IMR-90 (cell line): ENCODE data around the gene ZNF862. TPM values are rescaled to one million over a fixed set of nuclear protein-coding genes. Genes with fewer than 3 reads are reported as not detected.

ENCODE experiments used
- ATAC-seq: fragments of 200-7000 bp; cut with Tn5 transposase; 2 replicates; pipeline ENCODE4 v1.9.1; 2020; ENCODE audit warnings: low read depth, mild to moderate bottlenecking, moderate library complexity
- BruUV-seq: library from RNA; stranded (reverse); fragments of 400-500 nt; replicated peaks from 2 replicates; lab custom pipeline; 2021; lab: Mats Ljungman, UMichigan
- CTCF ChIA-PET: fragments of 300-600 bp; formaldehyde crosslinking; extraction: SDS; loops from one replicate; lab custom pipeline; 2021; ENCODE audit warnings: antibody characterized with exemption; lab: Yijun Ruan, JAX
- POLR2A ChIA-PET: fragments of 300-600 bp; sonication (Branson Sonifier 250); formaldehyde crosslinking; loops from one replicate; lab custom pipeline; 2022; ENCODE audit warnings: antibody characterized with exemption; ENCODE audit not compliant: unreplicated experiment; lab: Charles Lee
- DNase-seq: peaks from one replicate; pipeline ENCODE4 v3.0.0; 2013
- H2AFZ ChIP-seq: replicated peaks from 2 replicates; pipeline ENCODE3; 2013; ENCODE audit warnings: low read length, mild to moderate bottlenecking; ENCODE audit not compliant: poor library complexity
- H2AK5ac ChIP-seq: 2 replicates; pipeline ENCODE4 v1.6.1; 2013; ENCODE audit warnings: low read depth, low read length, inconsistent platforms
- H2AK9ac ChIP-seq: replicated peaks from 2 replicates; pipeline ENCODE3; 2013; ENCODE audit warnings: mild to moderate bottlenecking, low read depth, low read length, moderate library complexity; ENCODE audit not compliant: poor library complexity
- H2BK120ac ChIP-seq: 2 replicates; pipeline ENCODE4 v1.6.1; 2013; ENCODE audit warnings: low read depth, low read length, inconsistent platforms
- H2BK15ac ChIP-seq: 3 replicates; pipeline ENCODE4 v1.6.1; 2013; ENCODE audit warnings: low read depth, low read length, inconsistent platforms
- H2BK20ac ChIP-seq: 2 replicates; pipeline ENCODE4 v1.6.1; 2013; ENCODE audit warnings: low read depth, mild to moderate bottlenecking, inconsistent platforms, low read length, moderate library complexity
- H2BK5ac ChIP-seq: 2 replicates; pipeline ENCODE4 v1.6.1; 2013; ENCODE audit warnings: mild to moderate bottlenecking, low read depth, low read length, inconsistent platforms; ENCODE audit not compliant: poor library complexity, severe bottlenecking
- H3K14ac ChIP-seq: replicated peaks from 2 replicates; pipeline ENCODE4 v1.6.1; 2013; ENCODE audit warnings: low read depth, low read length, inconsistent platforms
- H3K18ac ChIP-seq: 2 replicates; pipeline ENCODE4 v1.6.1; 2013; ENCODE audit warnings: low read depth, low read length, control low read depth
- H3K23ac ChIP-seq: 2 replicates; pipeline ENCODE4 v1.6.1; 2013; ENCODE audit warnings: low read depth, low read length, inconsistent platforms
- H3K27ac ChIP-seq: 2 replicates; pipeline ENCODE4 v1.5.1; 2013; ENCODE audit warnings: mild to moderate bottlenecking, control low read depth, low read length; ENCODE audit not compliant: insufficient read depth
- H3K27me3 ChIP-seq: 2 replicates; pipeline ENCODE4 v1.6.1; 2013; ENCODE audit warnings: low read length; ENCODE audit not compliant: control insufficient read depth, insufficient read depth
- H3K36me3 ChIP-seq: 2 replicates; pipeline ENCODE4 v1.6.1; 2013; ENCODE audit warnings: low read length, mixed read lengths; ENCODE audit not compliant: control insufficient read depth, insufficient read depth
- H3K4ac ChIP-seq: 2 replicates; pipeline ENCODE4 v1.6.1; 2013; ENCODE audit warnings: low read depth, low read length, inconsistent platforms
- H3K4me1 ChIP-seq: 2 replicates; pipeline ENCODE4 v1.6.1; 2013; ENCODE audit warnings: low read length, mixed read lengths; ENCODE audit not compliant: control insufficient read depth, insufficient read depth
- H3K4me2 ChIP-seq: 2 replicates; pipeline ENCODE4 v1.6.1; 2013; ENCODE audit warnings: low read depth, mild to moderate bottlenecking, control low read depth, low read length, moderate library complexity
- H3K4me3 ChIP-seq: 2 replicates; pipeline ENCODE4 v1.5.1; 2013; ENCODE audit warnings: low read depth, mild to moderate bottlenecking, control low read depth, low read length, moderate library complexity; ENCODE audit not compliant: insufficient read depth
- H3K56ac ChIP-seq: 2 replicates; pipeline ENCODE4 v1.6.1; 2013; ENCODE audit warnings: low read length, inconsistent platforms; ENCODE audit not compliant: insufficient read depth; ENCODE audit errors: extremely low read depth
- H3K79me1 ChIP-seq, 2 experiments: 2 replicates each; pipeline ENCODE4 v1.6.1; 2013; ENCODE audit warnings: low read length in 2 of 2, inconsistent platforms in 1 of 2, low read depth in 1 of 2
- H3K9ac ChIP-seq: 2 replicates; pipeline ENCODE4 v1.6.1; 2013; ENCODE audit warnings: low read depth, low read length, control low read depth
- H3K9me1 ChIP-seq: 2 replicates; pipeline ENCODE4 v1.6.1; 2013; ENCODE audit warnings: low read length, inconsistent platforms; ENCODE audit not compliant: insufficient read depth
- H3K9me3 ChIP-seq: 2 replicates; pipeline ENCODE4 v1.6.1; 2013; ENCODE audit warnings: low read length; ENCODE audit not compliant: control insufficient read depth, insufficient read depth
- H4K20me1 ChIP-seq: 2 replicates; pipeline ENCODE4 v1.6.1; 2013; ENCODE audit warnings: low read length, inconsistent platforms; ENCODE audit not compliant: insufficient read depth
- H4K5ac ChIP-seq: 2 replicates; pipeline ENCODE4 v1.6.1; 2013; ENCODE audit warnings: mild to moderate bottlenecking, low read depth, low read length, control low read depth
- H4K8ac ChIP-seq, 2 experiments: 2 replicates each; pipeline ENCODE4 v1.6.1; 2013; ENCODE audit warnings: low read depth in 2 of 2, low read length in 2 of 2, control low read depth in 1 of 2, inconsistent platforms in 1 of 2
- H4K91ac ChIP-seq: 2 replicates; pipeline ENCODE4 v1.6.1; 2013; ENCODE audit warnings: low read depth, low read length, inconsistent platforms; ENCODE audit not compliant: insufficient read depth
- BHLHE40 ChIP-seq: fragments of 150-350 bp; IDR thresholded peaks from 2 replicates; pipeline ENCODE4 v1.6.1; 2016; ENCODE audit warnings: mild to moderate bottlenecking, low read depth, low read length
- FOS ChIP-seq: fragments of 150-350 bp; IDR thresholded peaks from 2 replicates; pipeline ENCODE4 v1.6.1; 2016; ENCODE audit warnings: low read depth, low read length
- MXI1 ChIP-seq: IDR thresholded peaks from 2 replicates; pipeline ENCODE4 v1.6.1; 2012; ENCODE audit warnings: low read depth, mild to moderate bottlenecking, low read length, moderate library complexity, borderline replicate concordance
- NFE2L2 ChIP-seq: fragments of 150-350 bp; IDR thresholded peaks from 2 replicates; pipeline ENCODE4 v1.6.1; 2016; ENCODE audit warnings: low read depth, mild to moderate bottlenecking, low read length
- POLR2A ChIP-seq: IDR thresholded peaks from 2 replicates; pipeline ENCODE4 v1.6.1; 2012; ENCODE audit warnings: mild to moderate bottlenecking, low read depth, low read length
- RCOR1 ChIP-seq: IDR thresholded peaks from 2 replicates; pipeline ENCODE4 v1.6.1; 2012; ENCODE audit warnings: mild to moderate bottlenecking, low read length, improper control_type of control experiment; ENCODE audit not compliant: insufficient replicate concordance
- RFX5 ChIP-seq: IDR thresholded peaks from 2 replicates; pipeline ENCODE4 v1.8.0; 2012; ENCODE audit warnings: low read depth, mild to moderate bottlenecking, low read length, moderate library complexity
- SMC3 ChIP-seq: fragments of 150-350 bp; IDR thresholded peaks from 2 replicates; pipeline ENCODE4 v1.6.1; 2016; ENCODE audit warnings: low read depth, mild to moderate bottlenecking, antibody characterized with exemption, low read length, moderate library complexity
- WGBS, 2 experiments: methylation state at CpG; one replicate each; pipeline versions ENCODE4 v1.1.5 to v1.1.7; 2013; ENCODE audit warnings: missing lambda C conversion rate in 2 of 2; ENCODE audit not compliant: insufficient read length in 1 of 2; ENCODE audit errors: extremely low coverage in 2 of 2; 5-methylcytosine and 5-hydroxymethylcytosine counted together
- dilution Hi-C: fragments of 300-500 bp; cut with HindIII; formaldehyde crosslinking; loops from one replicate; pipeline ENCODE4 v1.14.3; 2018; ENCODE audit warnings: low sequenced_read_pairs; ENCODE audit not compliant: unreplicated experiment
- in situ Hi-C: fragments of 300-500 bp; cut with MboI; formaldehyde crosslinking; loops from 3 replicates; pipeline ENCODE4 v1.14.3; 2019; ENCODE audit warnings: low sequenced_read_pairs, inconsistent platforms, mixed read lengths
- intact Hi-C: fragments of 100-400 bp; cut with micrococcal nuclease; formaldehyde crosslinking; loops from 2 replicates; pipeline ENCODE4 v1.10.0; 2022
- polyA plus RNA-seq, 3 experiments: library from polyadenylated mRNA; depleted of rRNA; stranded (reverse); fragments of >200 nt; gene quantifications; 2 replicates each; pipeline ENCODE4 v1.2.3, GENCODE V29; 2012; ENCODE audit warnings: low replicate concordance in 1 of 3
- total RNA-seq: library from RNA; depleted of rRNA; stranded (reverse); fragments of >200 nt; gene quantifications from 2 replicates; pipeline ENCODE4 v1.2.3, GENCODE V29; 2012
- TF ChIP-seq, protein P1 (sequence below): conservative IDR thresholded peaks from 2 replicates; pipeline ENCODE4 v1.5.1; 2012; ENCODE audit warnings: mild to moderate bottlenecking, low read depth, low read length, improper control_type of control experiment
- TF ChIP-seq, protein P2 (sequence below): fragments of 150-350 bp; IDR thresholded peaks from 2 replicates; pipeline ENCODE4 v1.6.1; 2016; ENCODE audit warnings: low read depth, mild to moderate bottlenecking, low read length, moderate library complexity, borderline replicate concordance

Gene ZNF862
- total and polyA plus RNA-seq, 2 of the 4 experiments (the other 2 are of a cell fraction): 5.9 to 10.8 TPM

DNA sequence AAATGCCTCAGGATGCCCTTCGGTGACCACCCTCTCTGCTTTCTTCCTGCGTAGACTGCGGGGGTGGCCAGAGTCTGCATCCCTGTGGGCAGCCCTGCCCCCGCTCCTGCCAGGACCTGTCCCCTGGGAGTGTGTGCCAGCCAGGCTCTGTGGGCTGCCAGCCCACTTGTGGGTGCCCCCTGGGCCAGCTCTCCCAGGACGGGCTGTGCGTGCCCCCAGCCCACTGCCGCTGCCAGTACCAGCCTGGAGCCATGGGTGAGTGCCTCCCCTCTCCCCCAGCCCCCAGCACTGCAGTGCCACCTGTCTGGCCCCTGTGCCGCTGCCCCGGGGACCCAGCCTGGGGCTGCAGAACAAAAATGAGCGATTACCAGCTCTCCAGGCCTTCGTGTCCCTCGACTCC is 23.1 kb upstream of the ZNF862 start:
- Histone ChIP-seq H4K5ac (no peak overlapping the region), H2BK20ac (no peak overlapping the region), H3K4ac (no peak overlapping the region), H4K20me1 (no peaks in the 10 kb centered on the region), H3K9me3 (no peaks in the 10 kb centered on the region), H3K9me1 (no peaks in the 10 kb centered on the region), H3K27me3 (peaks cover 19% of the 10 kb centered on the region), H3K79me1 (no peaks in the 10 kb centered on the region), H4K8ac (no peak overlapping the region), H2BK15ac (no peak overlapping the region), H2AK5ac (no peak overlapping the region), H2AFZ (no peak overlapping the region), H3K36me3 (no peaks in the 10 kb centered on the region), H3K14ac (no peak overlapping the region), H3K4me2 (no peak overlapping the region), H2AK9ac (no peak overlapping the region), H3K4me3 (no peak overlapping the region), H3K18ac (no peak overlapping the region), H2BK5ac (no peak overlapping the region), H3K9ac (no peak overlapping the region), H3K27ac (no peak overlapping the region), H4K91ac (no peak overlapping the region), H3K4me1 (no peaks in the 10 kb centered on the region), H3K23ac (no peak overlapping the region), H3K56ac (no peak overlapping the region), H2BK120ac (no peak overlapping the region)
- in situ Hi-C loops (no loop called here), dilution Hi-C loops (no loop called here), intact Hi-C loops (no loop called here)
- TF ChIP-seq, protein P1, sequence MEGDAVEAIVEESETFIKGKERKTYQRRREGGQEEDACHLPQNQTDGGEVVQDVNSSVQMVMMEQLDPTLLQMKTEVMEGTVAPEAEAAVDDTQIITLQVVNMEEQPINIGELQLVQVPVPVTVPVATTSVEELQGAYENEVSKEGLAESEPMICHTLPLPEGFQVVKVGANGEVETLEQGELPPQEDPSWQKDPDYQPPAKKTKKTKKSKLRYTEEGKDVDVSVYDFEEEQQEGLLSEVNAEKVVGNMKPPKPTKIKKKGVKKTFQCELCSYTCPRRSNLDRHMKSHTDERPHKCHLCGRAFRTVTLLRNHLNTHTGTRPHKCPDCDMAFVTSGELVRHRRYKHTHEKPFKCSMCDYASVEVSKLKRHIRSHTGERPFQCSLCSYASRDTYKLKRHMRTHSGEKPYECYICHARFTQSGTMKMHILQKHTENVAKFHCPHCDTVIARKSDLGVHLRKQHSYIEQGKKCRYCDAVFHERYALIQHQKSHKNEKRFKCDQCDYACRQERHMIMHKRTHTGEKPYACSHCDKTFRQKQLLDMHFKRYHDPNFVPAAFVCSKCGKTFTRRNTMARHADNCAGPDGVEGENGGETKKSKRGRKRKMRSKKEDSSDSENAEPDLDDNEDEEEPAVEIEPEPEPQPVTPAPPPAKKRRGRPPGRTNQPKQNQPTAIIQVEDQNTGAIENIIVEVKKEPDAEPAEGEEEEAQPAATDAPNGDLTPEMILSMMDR: no peak
- TF ChIP-seq MXI1: no peak
- TF ChIP-seq RFX5: no peak
- TF ChIP-seq RCOR1: no peak
- TF ChIP-seq NFE2L2: no peak
- TF ChIP-seq, protein P2, sequence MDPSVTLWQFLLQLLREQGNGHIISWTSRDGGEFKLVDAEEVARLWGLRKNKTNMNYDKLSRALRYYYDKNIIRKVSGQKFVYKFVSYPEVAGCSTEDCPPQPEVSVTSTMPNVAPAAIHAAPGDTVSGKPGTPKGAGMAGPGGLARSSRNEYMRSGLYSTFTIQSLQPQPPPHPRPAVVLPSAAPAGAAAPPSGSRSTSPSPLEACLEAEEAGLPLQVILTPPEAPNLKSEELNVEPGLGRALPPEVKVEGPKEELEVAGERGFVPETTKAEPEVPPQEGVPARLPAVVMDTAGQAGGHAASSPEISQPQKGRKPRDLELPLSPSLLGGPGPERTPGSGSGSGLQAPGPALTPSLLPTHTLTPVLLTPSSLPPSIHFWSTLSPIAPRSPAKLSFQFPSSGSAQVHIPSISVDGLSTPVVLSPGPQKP: no peak
- TF ChIP-seq FOS: no peak
- TF ChIP-seq SMC3: no peak
- no peak for TF ChIP-seq POLR2A
- TF ChIP-seq BHLHE40: no peak
- ChIA-PET POLR2A (no interaction called here), CTCF (no interaction called here)
- WGBS, 2 experiments: 92% methylated on average over 4 of the region's 12 CpGs; no CpG with 5 or more reads in 1 of the 2 experiments
- DNase-seq: no peak
- no peak for ATAC-seq
- BruUV-seq: no TSS peak
